NCI-H1092 treated with DMSO at 0.1 percent for 48 hours (cell line): ENCODE data around the gene TIGIT.

Experiments used
- DNase-seq: peaks from one replicate; lab custom pipeline; 2025; lab: John Stamatoyannopoulos, UW

The TIGIT gene

GRCh38 chr3:114351123-114351821 lies 57.4 kb downstream of the TIGIT start:
- no peak for DNase-seq

- no peak for DNase-seq
Measured at GRCh38 chr3:114351822-114352145, 58.0 kb downstream of the TIGIT start.

- DNase-seq, result no peak
Measured at GRCh38 chr3:114355653-114356052, 61.8 kb downstream of the TIGIT start.

GRCh38 chr3:114356066-114356465 lies 62.2 kb downstream of the TIGIT start:
- DNase-seq, result no peak

- no peak for DNase-seq
Measured at GRCh38 chr3:114356525-114356924, 62.7 kb downstream of the TIGIT start.
